Measurements from ENCODE around the gene ZCCHC17. TPM values are rescaled to one million over a fixed set of nuclear protein-coding genes. Genes with fewer than 3 reads are reported as not detected.
A peak's percentile ranks its signal among the peaks of the same experiment; 100 is the strongest.

Gene ZCCHC17
- total RNA-seq: 10 to 100 TPM; 23.3 to 36.8 (median 25.0) TPM

DNA sequence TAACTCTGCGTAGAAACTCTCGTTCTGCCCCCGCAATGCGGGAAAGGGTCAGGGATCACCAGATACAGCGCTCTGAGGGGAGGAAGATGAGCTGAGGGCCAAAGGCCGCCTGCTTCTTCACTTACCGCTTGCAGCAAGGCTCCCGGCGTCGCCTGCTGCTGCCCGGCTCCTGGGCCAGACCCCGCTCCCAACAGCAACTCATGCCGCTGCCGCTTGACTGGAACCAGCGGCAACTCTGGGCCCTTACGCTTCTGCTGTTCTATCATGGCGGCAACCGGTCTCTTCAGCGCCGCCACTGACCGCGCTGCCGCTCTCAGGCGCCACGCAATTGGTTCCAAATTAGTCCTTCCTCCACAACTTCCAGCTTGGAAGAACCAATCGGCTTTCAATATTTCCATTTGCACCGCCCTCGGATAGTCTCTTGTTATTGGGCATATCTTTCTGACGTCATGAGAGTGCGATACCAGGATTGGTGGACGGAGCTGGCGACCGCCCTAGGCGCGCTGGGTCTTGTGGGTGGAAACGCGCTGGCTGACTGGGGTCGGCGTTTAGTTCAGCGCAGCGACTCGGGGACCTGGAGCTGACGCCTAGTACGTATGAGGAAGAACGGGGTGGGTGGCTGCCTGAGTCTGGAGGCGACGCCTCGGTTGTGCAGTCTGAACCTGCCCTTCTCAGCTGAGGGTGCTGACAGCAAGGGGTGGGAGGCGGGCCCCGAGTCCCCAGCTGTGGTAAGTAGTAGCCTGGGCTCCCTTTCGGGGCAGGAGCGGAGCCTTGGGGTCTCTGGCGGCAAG lies at the start of gene ZCCHC17, which contains the start of gene SNRNP40:
TSS of gene ZCCHC17 (plus strand) at position 547 of the 791 bp plus-strand sequence. CDS start 13,067 bp downstream, outside the sequence.
TSS of gene SNRNP40 (minus strand) at position 303 of the 791 bp plus-strand sequence. CDS start at position 266, 37 bp downstream.
- Histone ChIP-seq H3K9me3 (no peaks in the 10 kb centered on the region), H3K36me3 (no peaks in the 10 kb centered on the region), H3K27me3 (no peaks in the 10 kb centered on the region), H3K27ac (peak within 1 kb of the TSS; percentile 73 to 88), H3K4me1 (peaks cover 0 to 13% of the 10 kb centered on the region in 2 donors), H3K4me3 (peak within 1 kb of the TSS; percentile 83 to 92)
- peak; percentile 91 to 97 for DNase-seq
- intact Hi-C loops (cut with DNase I; ENCODE audit: low total_unique reads): no loop called here
- TF ChIP-seq, protein P1, sequence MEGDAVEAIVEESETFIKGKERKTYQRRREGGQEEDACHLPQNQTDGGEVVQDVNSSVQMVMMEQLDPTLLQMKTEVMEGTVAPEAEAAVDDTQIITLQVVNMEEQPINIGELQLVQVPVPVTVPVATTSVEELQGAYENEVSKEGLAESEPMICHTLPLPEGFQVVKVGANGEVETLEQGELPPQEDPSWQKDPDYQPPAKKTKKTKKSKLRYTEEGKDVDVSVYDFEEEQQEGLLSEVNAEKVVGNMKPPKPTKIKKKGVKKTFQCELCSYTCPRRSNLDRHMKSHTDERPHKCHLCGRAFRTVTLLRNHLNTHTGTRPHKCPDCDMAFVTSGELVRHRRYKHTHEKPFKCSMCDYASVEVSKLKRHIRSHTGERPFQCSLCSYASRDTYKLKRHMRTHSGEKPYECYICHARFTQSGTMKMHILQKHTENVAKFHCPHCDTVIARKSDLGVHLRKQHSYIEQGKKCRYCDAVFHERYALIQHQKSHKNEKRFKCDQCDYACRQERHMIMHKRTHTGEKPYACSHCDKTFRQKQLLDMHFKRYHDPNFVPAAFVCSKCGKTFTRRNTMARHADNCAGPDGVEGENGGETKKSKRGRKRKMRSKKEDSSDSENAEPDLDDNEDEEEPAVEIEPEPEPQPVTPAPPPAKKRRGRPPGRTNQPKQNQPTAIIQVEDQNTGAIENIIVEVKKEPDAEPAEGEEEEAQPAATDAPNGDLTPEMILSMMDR (IDR thresholded peaks at IDR 0.05): peak in 3 of 4 experiments; percentile 15 to 31 (median 30)
- TF ChIP-seq POLR2A (IDR thresholded peaks at IDR 0.05): peak; percentile 54 to 78

GRCh38 chr1:31248276-31248675 lies 48.6 kb upstream of the ZCCHC17 start:
- no peaks in the 10 kb centered on the region for H3K9me3 ChIP-seq
- H3K4me3 ChIP-seq: no peak overlapping the region
- no peak overlapping the region for H3K27ac ChIP-seq
- intact Hi-C loops (cut with DNase I; ENCODE audit: low total_unique reads): no loop called here
- TF ChIP-seq, protein P1 (IDR thresholded peaks at IDR 0.05): no peak
- no peaks in the 10 kb centered on the region for H3K4me1 ChIP-seq
- DNase-seq: no peak
- H3K27me3 ChIP-seq: no peaks in the 10 kb centered on the region
- no peaks in the 10 kb centered on the region for H3K36me3 ChIP-seq

- H3K36me3 ChIP-seq: no peaks in the 10 kb centered on the region
- H3K4me3 ChIP-seq: no peak overlapping the region
- H3K4me1 ChIP-seq: no peaks in the 10 kb centered on the region
- TF ChIP-seq POLR2A (IDR thresholded peaks at IDR 0.05): no peak
- TF ChIP-seq, protein P1 (IDR thresholded peaks at IDR 0.05): no peak
- no peak overlapping the region for H3K27ac ChIP-seq
- intact Hi-C loops (cut with DNase I; ENCODE audit: low total_unique reads): no loop called here
- H3K9me3 ChIP-seq: no peaks in the 10 kb centered on the region
- no peaks in the 10 kb centered on the region for H3K27me3 ChIP-seq
- DNase-seq: no peak
Measured at GRCh38 chr1:31249854-31250253, 47.0 kb upstream of the ZCCHC17 start.

DNA sequence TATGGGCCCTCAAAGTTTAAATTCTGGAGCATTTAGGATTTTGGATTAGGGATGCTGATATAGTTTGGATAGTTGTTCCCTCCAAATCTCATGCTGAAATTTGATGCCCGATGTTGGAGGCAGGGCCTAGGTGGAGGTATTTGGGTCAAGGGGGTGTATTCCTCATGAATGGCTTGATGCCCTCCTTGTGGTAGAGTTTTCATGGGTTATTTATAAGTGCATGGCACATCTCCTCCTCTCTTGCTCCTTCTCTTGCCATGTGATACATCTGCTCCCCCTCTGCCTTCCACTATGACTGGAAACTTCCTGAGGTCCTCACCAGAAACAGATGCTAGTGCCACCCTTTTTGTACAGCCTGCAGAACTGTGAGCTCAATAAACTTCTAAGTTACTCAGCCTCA lies 39.6 kb upstream of the ZCCHC17 start:
- Histone ChIP-seq H3K27ac (no peak overlapping the region), H3K36me3 (no peaks in the 10 kb centered on the region), H3K4me1 (no peaks in the 10 kb centered on the region), H3K4me3 (no peak overlapping the region), H3K27me3 (no peaks in the 10 kb centered on the region), H3K9me3 (no peaks in the 10 kb centered on the region)
- intact Hi-C loops (cut with DNase I; ENCODE audit: low total_unique reads): no loop called here
- TF ChIP-seq, protein P1 (IDR thresholded peaks at IDR 0.05): no peak
- no peak for TF ChIP-seq POLR2A (IDR thresholded peaks at IDR 0.05)
- DNase-seq: no peak

DNA sequence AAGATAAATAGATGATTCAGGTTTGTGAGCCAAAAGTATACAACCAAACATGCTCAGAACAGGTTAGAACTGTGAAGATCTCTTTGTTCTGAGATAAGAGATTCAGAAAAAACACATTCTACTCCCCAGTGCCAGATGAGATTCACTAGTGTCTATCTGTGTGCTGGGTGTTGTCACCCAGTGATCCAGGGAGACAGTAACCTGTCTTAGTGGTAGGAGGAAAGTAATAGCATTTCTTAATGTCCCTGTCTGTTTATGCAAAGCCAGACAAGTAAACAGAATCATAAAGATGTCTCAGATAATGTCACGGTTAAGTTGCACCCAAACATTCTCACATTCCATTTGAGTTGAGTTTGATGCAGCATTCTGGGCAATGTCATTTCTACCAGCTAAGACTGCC lies 38.3 kb upstream of the ZCCHC17 start:
- TF ChIP-seq, protein P1 (IDR thresholded peaks at IDR 0.05): no peak
- Histone ChIP-seq H3K4me1 (no peaks in the 10 kb centered on the region), H3K4me3 (no peak overlapping the region), H3K36me3 (no peaks in the 10 kb centered on the region), H3K27me3 (no peaks in the 10 kb centered on the region), H3K27ac (no peak overlapping the region), H3K9me3 (no peaks in the 10 kb centered on the region)
- intact Hi-C loops (cut with DNase I; ENCODE audit: low total_unique reads): no loop called here
- no peak for DNase-seq
